Esophagus muscularis mucosa (tissue), 4 donors: ENCODE measurements around the gene RSRC2. TPM values are rescaled to one million over a fixed set of nuclear protein-coding genes. Genes with fewer than 3 reads are reported as not detected.
"Not testable (repeated sequence)": the region's sequence is repeated elsewhere in the genome, so short reads cannot be mapped to it uniquely, and the experiment has no call there.

Source experiments
- DNase-seq: peaks from one replicate; pipeline ENCODE4 v3.0.0-alpha.2; 2017; ENCODE audit errors: extremely low spot score
- H3K27ac ChIP-seq, 4 donors: fragments of 200-600 bp; sonication (generic); replicated peaks in 1 of 4; 1 replicate in 3 of 4; 2 replicates in 1 of 4; pipeline ENCODE4 v1.5.1; 2016 to 2019; ENCODE audit warnings: mild to moderate bottlenecking in 1 of 4
- H3K27me3 ChIP-seq, 4 donors: fragments of 200-600 bp; sonication (generic); one replicate each; pipeline versions ENCODE4 v1.5.1 to v1.6.0; 2016 to 2019
- H3K36me3 ChIP-seq, 4 donors: fragments of 200-600 bp; sonication (generic); one replicate each; pipeline ENCODE4 v1.5.1; 2016 to 2019
- H3K4me1 ChIP-seq, 4 donors: fragments of 200-600 bp; sonication (generic); one replicate each; pipeline ENCODE4 v1.5.1; 2016 to 2019
- H3K4me3 ChIP-seq, 4 donors: fragments of 200-600 bp; sonication (generic); 1 replicate in 2 of 4; 2 replicates in 2 of 4; pipeline ENCODE4 v1.5.1; 2016 to 2019; ENCODE audit warnings: mild to moderate bottlenecking in 4 of 4, moderate library complexity in 1 of 4
- H3K9me3 ChIP-seq, 4 donors: fragments of 200-600 bp; sonication (generic); 1 replicate in 3 of 4; 2 replicates in 1 of 4; pipeline ENCODE4 v1.5.1; 2016 to 2019
- EP300 ChIP-seq: sonication (generic); formaldehyde crosslinking; IDR thresholded peaks from one replicate; pipeline ENCODE4 v1.6.1; 2017; ENCODE audit warnings: antibody characterized with exemption
- POLR2A ChIP-seq: fragments of 450-650 bp; IDR thresholded peaks from one replicate; pipeline ENCODE4 v1.6.1; 2017; ENCODE audit warnings: antibody characterized with exemption, moderate library complexity, mild to moderate bottlenecking, low read depth
- POLR2AphosphoS5 ChIP-seq, 2 donors: sonication (generic); formaldehyde crosslinking; IDR thresholded peaks; one replicate each; pipeline ENCODE4 v1.6.1; 2017; ENCODE audit warnings: antibody characterized with exemption in 2 of 2
- WGBS: methylation state at CpG from one replicate; pipeline ENCODE4 v1.1.5; 2018; 5-methylcytosine and 5-hydroxymethylcytosine counted together
- intact Hi-C: fragments of 100-400 bp; cut with DNase I; formaldehyde crosslinking; loops from one replicate; pipeline ENCODE4 v1.15.1; 2023
- total RNA-seq, 4 donors: library from RNA; depleted of rRNA; stranded (reverse); fragments of >200 nt; gene quantifications; one replicate each; pipeline versions ENCODE4 v1.1.0 to v1.2.1, GENCODE V29; 2016
- TF ChIP-seq, protein P1 (sequence below), 3 experiments: fragments of 200-600 bp in 2 of 3; fragments of 450-650 bp in 1 of 3; sonication (generic) in 2 of 3; IDR thresholded peaks; one replicate each; pipeline ENCODE4 v1.5.1; 2017 to 2019; ENCODE audit warnings: antibody characterized with exemption in 3 of 3, mild to moderate bottlenecking in 2 of 3, moderate library complexity in 1 of 3

Gene RSRC2
- total RNA-seq, 4 donors from 2014 or later = 46.5 to 68.9 (median 48.6) TPM

DNA sequence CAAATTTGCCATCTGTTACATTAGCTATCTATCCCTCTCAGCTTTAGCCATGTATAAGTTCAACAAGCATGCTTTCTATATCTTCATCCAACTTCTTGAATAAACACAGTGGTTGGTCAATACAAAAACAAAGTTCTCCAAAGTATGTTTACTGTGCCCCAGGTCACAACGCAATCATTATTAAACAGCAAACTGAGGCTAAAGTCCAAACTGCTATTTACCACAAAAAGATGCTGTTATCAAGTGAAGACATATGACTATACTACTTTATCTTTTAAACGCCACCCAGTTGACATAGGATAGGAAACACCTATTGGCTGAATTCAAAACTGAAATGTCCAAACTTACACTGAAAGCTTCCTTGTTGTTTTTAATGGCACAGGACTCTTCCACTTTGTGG lies 37.7 kb downstream of the RSRC2 start:
- intact Hi-C loops = no loop called here
- no peak overlapping the region for H3K27ac ChIP-seq
- H3K4me3 ChIP-seq = no peak overlapping the region
- H3K9me3 ChIP-seq = no peaks in the 10 kb centered on the region
- peaks cover 57 to 97% (median 91%) of the 10 kb centered on the region in 4 donors for H3K36me3 ChIP-seq
- TF ChIP-seq, protein P1, sequence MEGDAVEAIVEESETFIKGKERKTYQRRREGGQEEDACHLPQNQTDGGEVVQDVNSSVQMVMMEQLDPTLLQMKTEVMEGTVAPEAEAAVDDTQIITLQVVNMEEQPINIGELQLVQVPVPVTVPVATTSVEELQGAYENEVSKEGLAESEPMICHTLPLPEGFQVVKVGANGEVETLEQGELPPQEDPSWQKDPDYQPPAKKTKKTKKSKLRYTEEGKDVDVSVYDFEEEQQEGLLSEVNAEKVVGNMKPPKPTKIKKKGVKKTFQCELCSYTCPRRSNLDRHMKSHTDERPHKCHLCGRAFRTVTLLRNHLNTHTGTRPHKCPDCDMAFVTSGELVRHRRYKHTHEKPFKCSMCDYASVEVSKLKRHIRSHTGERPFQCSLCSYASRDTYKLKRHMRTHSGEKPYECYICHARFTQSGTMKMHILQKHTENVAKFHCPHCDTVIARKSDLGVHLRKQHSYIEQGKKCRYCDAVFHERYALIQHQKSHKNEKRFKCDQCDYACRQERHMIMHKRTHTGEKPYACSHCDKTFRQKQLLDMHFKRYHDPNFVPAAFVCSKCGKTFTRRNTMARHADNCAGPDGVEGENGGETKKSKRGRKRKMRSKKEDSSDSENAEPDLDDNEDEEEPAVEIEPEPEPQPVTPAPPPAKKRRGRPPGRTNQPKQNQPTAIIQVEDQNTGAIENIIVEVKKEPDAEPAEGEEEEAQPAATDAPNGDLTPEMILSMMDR (IDR thresholded peaks at IDR 0.05) = no peak
- TF ChIP-seq POLR2A (no peak), POLR2AphosphoS5 (IDR thresholded peaks at IDR 0.05) (no peak), EP300 (no peak)
- H3K27me3 ChIP-seq = no peaks in the 10 kb centered on the region
- no peaks in the 10 kb centered on the region for H3K4me1 ChIP-seq
- 99% methylated on average over 2 of the region's 2 CpGs for WGBS
- DNase-seq = no peak

DNA sequence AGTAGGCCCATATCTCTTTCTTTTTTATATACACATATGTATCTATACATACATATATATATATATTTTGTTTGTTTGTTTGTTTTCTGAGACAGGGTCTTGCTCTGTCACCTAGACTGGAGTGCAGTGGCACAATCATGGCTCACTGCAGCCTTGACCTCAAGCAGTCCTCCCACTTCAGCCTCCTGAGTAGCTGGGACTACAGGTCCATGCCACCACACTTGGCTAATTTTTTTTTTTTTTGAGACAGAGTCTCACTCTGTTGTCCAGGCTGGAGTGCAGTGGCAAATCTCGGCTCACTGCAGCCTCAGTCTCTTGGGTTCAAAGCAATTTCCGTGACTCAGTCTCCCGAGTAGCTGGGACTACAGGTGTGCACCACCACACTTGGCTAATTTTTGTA lies 38.9 kb downstream of the RSRC2 start:
- H3K27ac ChIP-seq, DNase-seq, H3K9me3 ChIP-seq, intact Hi-C loops, H3K27me3 ChIP-seq, H3K4me1 ChIP-seq, H3K4me3 ChIP-seq: not testable (repeated sequence)
- H3K36me3 ChIP-seq = peaks cover 55 to 100% (median 95%) of the 10 kb centered on the region in 4 donors
- 97% methylated on average over 3 of the region's 3 CpGs for WGBS

DNA sequence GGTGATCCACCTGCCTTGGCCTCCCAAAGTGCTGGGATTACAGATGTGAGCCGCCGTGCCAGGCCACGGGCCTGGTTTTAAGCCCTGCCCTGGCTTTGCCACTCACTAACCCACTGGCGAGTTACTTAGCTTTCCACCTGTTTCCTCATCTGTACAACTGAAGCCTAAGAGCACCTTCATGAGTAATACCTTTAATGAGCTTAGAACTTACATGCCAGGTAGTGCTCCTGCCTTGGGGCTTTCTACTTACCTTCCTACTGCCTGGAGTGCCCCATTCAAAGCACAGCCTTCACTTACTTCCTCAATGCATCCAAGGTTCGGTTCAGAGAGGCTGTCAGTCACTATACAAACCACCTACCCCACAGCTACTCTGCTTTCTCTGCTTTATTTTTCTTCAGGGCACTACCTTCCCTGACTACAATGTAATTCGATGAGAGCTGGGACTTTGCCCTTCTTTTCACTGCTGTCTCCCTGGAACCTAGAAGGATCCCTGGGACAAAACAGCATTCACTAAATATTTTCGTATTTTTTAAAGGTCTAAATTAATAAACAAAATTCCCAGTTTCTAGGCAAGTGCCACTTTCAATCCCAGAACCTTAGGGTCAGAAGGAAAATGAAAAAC lies 39.8 kb downstream of the RSRC2 start:
- DNase-seq = no peak
- no peak overlapping the region for H3K27ac ChIP-seq
- H3K9me3 ChIP-seq = no peaks in the 10 kb centered on the region
- no peaks in the 10 kb centered on the region for H3K27me3 ChIP-seq
- 94% methylated on average over 7 of the region's 7 CpGs for WGBS
- peaks cover 50 to 98% (median 92%) of the 10 kb centered on the region in 4 donors for H3K36me3 ChIP-seq
- TF ChIP-seq POLR2AphosphoS5 (IDR thresholded peaks at IDR 0.05) (no peak), EP300 (no peak), POLR2A (no peak)
- TF ChIP-seq, protein P1 (IDR thresholded peaks at IDR 0.05) = no peak
- intact Hi-C loops = no loop called here
- no peaks in the 10 kb centered on the region for H3K4me1 ChIP-seq
- H3K4me3 ChIP-seq = no peak overlapping the region

DNA sequence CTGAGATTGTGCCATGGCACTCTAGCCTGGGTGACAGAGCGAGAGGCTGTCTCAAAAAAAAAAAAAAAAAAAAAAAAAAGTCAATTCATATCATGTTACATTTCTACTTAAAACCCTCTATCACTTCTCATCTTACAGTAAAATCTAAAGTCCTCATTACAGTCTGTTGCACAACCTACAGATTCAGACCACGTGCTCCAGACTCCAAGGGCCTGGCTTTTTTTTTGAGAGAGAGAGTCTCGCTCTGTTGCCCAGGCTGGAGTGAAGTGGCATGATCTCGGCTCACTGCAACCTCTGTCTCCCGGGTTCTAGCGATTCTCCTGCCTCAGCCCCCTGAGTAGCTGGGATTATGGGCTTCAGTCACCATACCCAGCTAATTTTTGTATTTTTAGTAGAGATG lies 40.4 kb downstream of the RSRC2 start:
- H3K27ac ChIP-seq, H3K27me3 ChIP-seq, H3K4me3 ChIP-seq, intact Hi-C loops, H3K4me1 ChIP-seq, DNase-seq, H3K9me3 ChIP-seq: not testable (repeated sequence)
- 90% methylated on average over 6 of the region's 6 CpGs for WGBS
- peaks cover 48 to 98% (median 92%) of the 10 kb centered on the region in 4 donors for H3K36me3 ChIP-seq

DNA sequence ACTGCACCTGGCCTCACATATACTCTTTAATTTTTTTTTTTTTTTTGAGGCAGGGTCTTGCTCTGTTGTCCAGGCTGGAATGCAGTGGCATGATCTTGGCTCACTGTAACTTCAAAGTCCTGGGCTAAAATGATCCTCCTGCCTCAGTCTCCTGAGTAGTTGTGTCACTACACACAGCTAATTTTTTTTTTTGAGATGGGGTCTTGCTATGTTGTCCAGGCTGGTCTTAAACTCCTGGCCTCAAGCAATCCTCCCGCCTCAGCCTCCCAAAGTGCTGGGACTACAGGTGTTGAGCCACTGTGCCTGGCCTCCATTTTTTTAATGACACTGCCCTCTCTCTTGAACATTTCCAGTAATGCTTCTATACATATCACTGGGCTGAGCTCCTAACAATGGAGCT lies 42.4 kb downstream of the RSRC2 start:
- H3K4me3 ChIP-seq, DNase-seq, H3K27me3 ChIP-seq, H3K4me1 ChIP-seq, H3K27ac ChIP-seq, intact Hi-C loops, H3K9me3 ChIP-seq: not testable (repeated sequence)
- H3K36me3 ChIP-seq = peaks cover 46 to 98% (median 93%) of the 10 kb centered on the region in 4 donors
- WGBS = 100% methylated on average over 1 of the region's 1 CpG

DNA sequence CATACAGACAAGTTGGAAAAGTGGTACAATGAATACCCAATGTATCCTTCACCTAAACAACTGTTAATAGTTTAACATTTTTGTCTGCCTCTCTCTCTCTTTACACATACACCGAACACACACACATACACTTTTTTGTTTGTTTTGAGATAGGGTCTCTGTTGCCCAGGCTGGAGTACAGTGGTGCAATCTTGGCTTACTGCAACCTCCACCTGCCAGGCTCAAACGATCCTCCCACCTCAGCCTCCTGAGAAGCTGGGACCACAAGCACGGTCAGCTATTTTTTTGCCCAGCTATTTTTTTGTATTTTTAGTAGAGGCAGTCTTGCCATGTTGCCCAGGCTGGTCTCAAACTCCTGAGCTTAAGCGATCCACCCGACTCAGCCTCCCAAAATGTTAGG lies 42.8 kb downstream of the RSRC2 start:
- no peak for DNase-seq
- no peaks in the 10 kb centered on the region for H3K9me3 ChIP-seq
- TF ChIP-seq, protein P1 (IDR thresholded peaks at IDR 0.05) = no peak
- TF ChIP-seq POLR2A (no peak), EP300 (no peak), POLR2AphosphoS5 (IDR thresholded peaks at IDR 0.05) (no peak)
- H3K4me3 ChIP-seq = no peak overlapping the region
- H3K36me3 ChIP-seq = peaks cover 45 to 98% (median 93%) of the 10 kb centered on the region in 4 donors
- H3K27me3 ChIP-seq = no peaks in the 10 kb centered on the region
- no peaks in the 10 kb centered on the region for H3K4me1 ChIP-seq
- H3K27ac ChIP-seq = no peak overlapping the region
- 90% methylated on average over 5 of the region's 5 CpGs for WGBS
- intact Hi-C loops = no loop called here
